Mesothelial cell of epicardium (in vitro differentiated cells): ENCODE data around the gene RHOC. TPM values are rescaled to one million over a fixed set of nuclear protein-coding genes. Genes with fewer than 3 reads are reported as not detected.
"Not testable (repeated sequence)": the region's sequence is repeated elsewhere in the genome, so short reads cannot be mapped to it uniquely, and the experiment has no call there.

Experiments used
- DNase-seq, 2 experiments: peaks; one replicate each; pipeline ENCODE4 v3.0.0; 2021; ENCODE audit warnings: low spot score in 2 of 2; ENCODE audit not compliant: unreplicated experiment in 2 of 2
- H3K27ac Mint-ChIP-seq: 2 replicates; pipeline ENCODE4 v1.8.0; 2021; ENCODE audit warnings: mixed read lengths
- H3K27me3 Mint-ChIP-seq: 2 replicates; pipeline ENCODE4 v1.8.0; 2021; ENCODE audit warnings: low read depth, mixed read lengths
- H3K36me3 Mint-ChIP-seq: 2 replicates; pipeline ENCODE4 v1.8.0; 2021; ENCODE audit warnings: mixed read lengths
- H3K4me1 Mint-ChIP-seq: 2 replicates; pipeline ENCODE4 v1.8.0; 2021; ENCODE audit warnings: mixed read lengths
- H3K4me3 Mint-ChIP-seq: 2 replicates; pipeline ENCODE4 v1.8.0; 2021; ENCODE audit warnings: mild to moderate bottlenecking, moderate library complexity, mixed read lengths
- H3K9me3 Mint-ChIP-seq: 2 replicates; pipeline ENCODE4 v1.8.0; 2021; ENCODE audit warnings: mixed read lengths
- CTCF ChIP-seq: fragments of 200-600 bp; sonication (generic); IDR thresholded peaks from one replicate; pipeline ENCODE4 v1.5.0; 2021; ENCODE audit warnings: antibody characterized with exemption; ENCODE audit not compliant: unreplicated experiment
- total RNA-seq: library from RNA; stranded (reverse); gene quantifications from 3 replicates; pipeline ENCODE4 v1.2.1, GENCODE V29; 2021

RHOC gene
- total RNA-seq, 1 donor from 2014 or later = 163 TPM

- Mint-ChIP-seq H3K27me3 (peaks cover 28% of the 10 kb centered on the region), H3K36me3 (peaks cover 2% of the 10 kb centered on the region), H3K9me3 (peaks cover 9% of the 10 kb centered on the region), H3K4me3 (no peak overlapping the region), H3K4me1 (no peaks in the 10 kb centered on the region), H3K27ac (no peak overlapping the region)
- DNase-seq = no peak
- no peak for TF ChIP-seq CTCF
These were observed 30.6 kb upstream of the RHOC start for GRCh38 chr1:112737573-112737972.

- H3K27ac Mint-ChIP-seq = no peak overlapping the region
- H3K27me3 Mint-ChIP-seq = peaks cover 15% of the 10 kb centered on the region
- TF ChIP-seq CTCF = no peak
- H3K4me3 Mint-ChIP-seq = no peak overlapping the region
- H3K9me3 Mint-ChIP-seq = peaks cover 9% of the 10 kb centered on the region
- no peak for DNase-seq
- peaks cover 2% of the 10 kb centered on the region for H3K36me3 Mint-ChIP-seq
- no peaks in the 10 kb centered on the region for H3K4me1 Mint-ChIP-seq
These were observed 28.8 kb upstream of the RHOC start for GRCh38 chr1:112735752-112736151.

GRCh38 chr1:112731451-112731850 is 24.5 kb upstream of the RHOC start:
- H3K9me3 Mint-ChIP-seq = no peaks in the 10 kb centered on the region
- H3K4me1 Mint-ChIP-seq = peaks cover 8% of the 10 kb centered on the region
- DNase-seq = no peak
- H3K4me3 Mint-ChIP-seq = no peak overlapping the region
- no peak for TF ChIP-seq CTCF
- H3K27me3 Mint-ChIP-seq = peaks cover 1% of the 10 kb centered on the region
- no peaks in the 10 kb centered on the region for H3K36me3 Mint-ChIP-seq
- H3K27ac Mint-ChIP-seq = no peak overlapping the region

GRCh38 chr1:112729909-112730308 is 23.0 kb upstream of the RHOC start:
- Mint-ChIP-seq H3K27ac (no peak overlapping the region), H3K9me3 (no peaks in the 10 kb centered on the region), H3K27me3 (peaks cover 1% of the 10 kb centered on the region), H3K36me3 (no peaks in the 10 kb centered on the region), H3K4me3 (no peak overlapping the region), H3K4me1 (peaks cover 8% of the 10 kb centered on the region)
- no peak for TF ChIP-seq CTCF
- DNase-seq = no peak

- H3K27ac Mint-ChIP-seq, H3K4me3 Mint-ChIP-seq, H3K27me3 Mint-ChIP-seq, H3K36me3 Mint-ChIP-seq, DNase-seq, H3K4me1 Mint-ChIP-seq, H3K9me3 Mint-ChIP-seq: not testable (repeated sequence)
These were observed 22.1 kb upstream of the RHOC start for GRCh38 chr1:112729011-112729410.

- not testable (repeated sequence) for H3K27me3 Mint-ChIP-seq, DNase-seq
These were observed 21.5 kb upstream of the RHOC start for GRCh38 chr1:112728306-112728971.

GRCh38 chr1:112727716-112728115 is 20.8 kb upstream of the RHOC start:
- Mint-ChIP-seq H3K4me3 (no peak overlapping the region), H3K4me1 (peaks cover 17% of the 10 kb centered on the region), H3K36me3 (no peaks in the 10 kb centered on the region), H3K9me3 (no peaks in the 10 kb centered on the region), H3K27ac (no peak overlapping the region), H3K27me3 (no peaks in the 10 kb centered on the region)
- DNase-seq = no peak
- no peak for TF ChIP-seq CTCF

More at GRCh38 chr1:112728306-112728971, 21.5 kb upstream of the RHOC start:
- H3K36me3 Mint-ChIP-seq, H3K27ac Mint-ChIP-seq, H3K9me3 Mint-ChIP-seq, H3K4me3 Mint-ChIP-seq: not testable (repeated sequence)
- peaks cover 10% of the 10 kb centered on the region for H3K4me1 Mint-ChIP-seq

- not testable (repeated sequence) for H3K27ac Mint-ChIP-seq, DNase-seq, H3K9me3 Mint-ChIP-seq, H3K4me3 Mint-ChIP-seq, H3K27me3 Mint-ChIP-seq, H3K36me3 Mint-ChIP-seq
- H3K4me1 Mint-ChIP-seq = peaks cover 20% of the 10 kb centered on the region
These were observed 17.3 kb upstream of the RHOC start for GRCh38 chr1:112724240-112724639.
